ENCODE data around the gene ABHD12.
"Not testable (repeated sequence)": the region's sequence is repeated elsewhere in the genome, so short reads cannot be mapped to it uniquely, and the experiment has no call there.

ABHD12 gene

GRCh38 chr20:25314497-25315417 lies 75.9 kb downstream of the ABHD12 start:
- in situ Hi-C loops (cut with MboI; ENCODE audit: low pct_unique_long_range_greater_than_20kb, low sequenced_read_pairs) = no loop called here
- DNase-seq = no peak

GRCh38 chr20:25313593-25313992 lies 77.0 kb downstream of the ABHD12 start:
- in situ Hi-C loops (cut with MboI; ENCODE audit: low pct_unique_long_range_greater_than_20kb, low sequenced_read_pairs) = no loop called here
- no peak for DNase-seq

GRCh38 chr20:25312716-25313115 lies 77.9 kb downstream of the ABHD12 start:
- DNase-seq; in situ Hi-C loops (cut with MboI; ENCODE audit: low pct_unique_long_range_greater_than_20kb, low sequenced_read_pairs): not testable (repeated sequence)

- in situ Hi-C loops (cut with MboI; ENCODE audit: low pct_unique_long_range_greater_than_20kb, low sequenced_read_pairs) = no loop called here
- DNase-seq = no peak
These were observed 79.5 kb downstream of the ABHD12 start for GRCh38 chr20:25310921-25311728.

GRCh38 chr20:25310268-25310920 lies 80.2 kb downstream of the ABHD12 start:
- peak; percentile 61 for DNase-seq
- in situ Hi-C loops (cut with MboI; ENCODE audit: low pct_unique_long_range_greater_than_20kb, low sequenced_read_pairs) = no loop called here

- in situ Hi-C loops (cut with MboI; ENCODE audit: low pct_unique_long_range_greater_than_20kb, low sequenced_read_pairs) = no loop called here
- DNase-seq = no peak
These were observed 81.0 kb downstream of the ABHD12 start for GRCh38 chr20:25309395-25310267.

- in situ Hi-C loops (cut with MboI; ENCODE audit: low pct_unique_long_range_greater_than_20kb, low sequenced_read_pairs) = no loop called here
- DNase-seq = no peak
These were observed 81.8 kb downstream of the ABHD12 start for GRCh38 chr20:25308671-25309394.

GRCh38 chr20:25308083-25308491 lies 82.5 kb downstream of the ABHD12 start:
- in situ Hi-C loops (cut with MboI; ENCODE audit: low pct_unique_long_range_greater_than_20kb, low sequenced_read_pairs) = no loop called here
- DNase-seq = no peak

GRCh38 chr20:25306991-25307903 lies 83.4 kb downstream of the ABHD12 start:
- DNase-seq = no peak
- in situ Hi-C loops (cut with MboI; ENCODE audit: low pct_unique_long_range_greater_than_20kb, low sequenced_read_pairs) = no loop called here

- in situ Hi-C loops (cut with MboI; ENCODE audit: low pct_unique_long_range_greater_than_20kb, low sequenced_read_pairs) = no loop called here
- DNase-seq = no peak
These were observed 86.5 kb downstream of the ABHD12 start for GRCh38 chr20:25304025-25304549.

GRCh38 chr20:25303292-25304024 lies 87.2 kb downstream of the ABHD12 start:
- in situ Hi-C loops (cut with MboI; ENCODE audit: low pct_unique_long_range_greater_than_20kb, low sequenced_read_pairs) = no loop called here
- DNase-seq = no peak

- in situ Hi-C loops (cut with MboI; ENCODE audit: low pct_unique_long_range_greater_than_20kb, low sequenced_read_pairs) = no loop called here
These were observed 88.0 kb downstream of the ABHD12 start for GRCh38 chr20:25302596-25302995.

GRCh38 chr20:25301357-25301920 lies 89.2 kb downstream of the ABHD12 start:
- in situ Hi-C loops (cut with MboI; ENCODE audit: low pct_unique_long_range_greater_than_20kb, low sequenced_read_pairs) = no loop called here
- DNase-seq = no peak

More at GRCh38 chr20:25302596-25302995, 88.0 kb downstream of the ABHD12 start:
- no peak for DNase-seq

GRCh38 chr20:25300496-25301170 lies 90.0 kb downstream of the ABHD12 start:
- in situ Hi-C loops (cut with MboI; ENCODE audit: low pct_unique_long_range_greater_than_20kb, low sequenced_read_pairs) = no loop called here
- no peak for DNase-seq

- in situ Hi-C loops (cut with MboI; ENCODE audit: low pct_unique_long_range_greater_than_20kb, low sequenced_read_pairs) = no loop called here
These were observed 90.8 kb downstream of the ABHD12 start for GRCh38 chr20:25299806-25300205.

More at GRCh38 chr20:25299806-25300205, 90.8 kb downstream of the ABHD12 start:
- no peak for DNase-seq

All from KBM-7 (cell line).